Activated CD8-positive, alpha-beta T cell treated with anti-CD3 and anti-CD28 coated beads for 36 hours (primary cell): ENCODE measurements around the gene RNF144A. TPM values are rescaled to one million over a fixed set of nuclear protein-coding genes. Genes with fewer than 3 reads are reported as not detected.

Experiments
- ATAC-seq: fragments of 200-7000 bp; cut with Tn5 transposase; one replicate; pipeline ENCODE4 v1.10.0; 2021; ENCODE audit warnings: mild to moderate bottlenecking, moderate library complexity
- CTCF ChIA-PET: fragments of 350-600 bp; sonication (Branson Sonifier 250); formaldehyde crosslinking; loops from one replicate; lab custom pipeline; 2021; ENCODE audit warnings: antibody characterized with exemption; lab: Charles Lee
- POLR2A ChIA-PET: fragments of 350-600 bp; sonication (Branson Sonifier 250); formaldehyde crosslinking; loops from one replicate; lab custom pipeline; 2021; ENCODE audit warnings: antibody characterized with exemption; lab: Charles Lee
- DNase-seq: peaks from one replicate; pipeline ENCODE4 v3.0.0-alpha.2; 2020
- H3K27ac Mint-ChIP-seq: one replicate; pipeline ENCODE4 v1.8.0; 2021; ENCODE audit warnings: mild to moderate bottlenecking, mixed read lengths
- H3K27me3 Mint-ChIP-seq: one replicate; pipeline ENCODE4 v1.8.0; 2021; ENCODE audit warnings: mixed read lengths
- H3K36me3 Mint-ChIP-seq: one replicate; pipeline ENCODE4 v1.8.0; 2021; ENCODE audit warnings: low read depth, mixed read lengths
- H3K4me1 Mint-ChIP-seq: one replicate; pipeline ENCODE4 v1.8.0; 2021; ENCODE audit warnings: low read depth, mixed read lengths
- H3K4me3 Mint-ChIP-seq: one replicate; pipeline ENCODE4 v1.8.0; 2021; ENCODE audit warnings: mild to moderate bottlenecking, moderate library complexity, mixed read lengths
- H3K9me3 Mint-ChIP-seq: one replicate; pipeline ENCODE4 v1.8.0; 2021; ENCODE audit warnings: mixed read lengths
- CTCF ChIP-seq: fragments of 200-600 bp; IDR thresholded peaks from one replicate; pipeline ENCODE4 v1.8.0; 2022; ENCODE audit warnings: antibody characterized with exemption, mild to moderate bottlenecking
- intact Hi-C: fragments of 100-400 bp; cut with micrococcal nuclease; formaldehyde crosslinking; loops from one replicate; pipeline ENCODE4 v1.10.0; 2022
- total RNA-seq, 2 experiments: library from RNA; stranded (reverse); gene quantifications; one replicate each; pipeline ENCODE4 v1.2.3, GENCODE V29; 2021

Gene RNF144A
- total RNA-seq, 2 experiments from 2014 or later: 32.6 to 36.5 TPM

GRCh38 chr2:7077660-7078267, 160.6 kb downstream of the RNF144A start:
- CTCF ChIA-PET: interaction anchor here (1.6 kb wide), 1 partner anchor 14 kb away, joined by 4 read pairs; no protein-coding TSS in a partner anchor
- Mint-ChIP-seq H3K27ac (no peak overlapping the region), H3K9me3 (no peaks in the 10 kb centered on the region), H3K27me3 (no peaks in the 10 kb centered on the region), H3K4me3 (no peak overlapping the region), H3K36me3 (peaks cover 13% of the 10 kb centered on the region), H3K4me1 (peaks cover 3% of the 10 kb centered on the region)
- TF ChIP-seq CTCF: no peak
- POLR2A ChIA-PET: no interaction called here
- no peak for DNase-seq
- ATAC-seq: no peak
- intact Hi-C loops: no loop called here

GRCh38 chr2:7083580-7084509, 166.6 kb downstream of the RNF144A start:
- peak; percentile 61 for TF ChIP-seq CTCF
- H3K9me3 Mint-ChIP-seq: peaks cover 10% of the 10 kb centered on the region
- peak; percentile 37 for DNase-seq
- H3K27ac Mint-ChIP-seq: no peak overlapping the region
- peak; percentile 55 for ATAC-seq
- H3K27me3 Mint-ChIP-seq: no peaks in the 10 kb centered on the region
- no peak overlapping the region for H3K4me3 Mint-ChIP-seq
- peaks cover 4% of the 10 kb centered on the region for H3K36me3 Mint-ChIP-seq
- ChIA-PET CTCF (interaction anchor here (0.5 to 2.7 kb wide), 9 partner anchors 29 to 1696 kb away, joined by 3 to 11 read pairs (median 4); no protein-coding TSS in a partner anchor), POLR2A (no interaction called here)
- peaks cover 3% of the 10 kb centered on the region for H3K4me1 Mint-ChIP-seq
- intact Hi-C loops: no loop called here

GRCh38 chr2:7084601-7085000, 167.4 kb downstream of the RNF144A start:
- H3K27me3 Mint-ChIP-seq: no peaks in the 10 kb centered on the region
- no peak for DNase-seq
- H3K36me3 Mint-ChIP-seq: peaks cover 4% of the 10 kb centered on the region
- peaks cover 3% of the 10 kb centered on the region for H3K4me1 Mint-ChIP-seq
- CTCF ChIA-PET: interaction anchor here (0.5 to 2.7 kb wide), 9 partner anchors 11 to 1695 kb away, joined by 3 to 11 read pairs (median 3); no protein-coding TSS in a partner anchor
- POLR2A ChIA-PET: no interaction called here
- intact Hi-C loops: no loop called here
- H3K4me3 Mint-ChIP-seq: no peak overlapping the region
- H3K9me3 Mint-ChIP-seq: peaks cover 10% of the 10 kb centered on the region
- no peak for TF ChIP-seq CTCF
- H3K27ac Mint-ChIP-seq: no peak overlapping the region
- ATAC-seq: no peak

GRCh38 chr2:7089284-7089683, 172.1 kb downstream of the RNF144A start:
- Mint-ChIP-seq H3K4me3 (no peak overlapping the region), H3K4me1 (no peaks in the 10 kb centered on the region), H3K27ac (no peak overlapping the region), H3K27me3 (no peaks in the 10 kb centered on the region), H3K36me3 (peaks cover under 1% of the 10 kb centered on the region), H3K9me3 (peaks cover 2% of the 10 kb centered on the region)
- intact Hi-C loops: no loop called here
- CTCF ChIA-PET: no interaction called here
- ATAC-seq: no peak
- no peak for DNase-seq
- no peak for TF ChIP-seq CTCF
- POLR2A ChIA-PET: no interaction called here
